Measurements from ENCODE around the gene SIM1.

The SIM1 gene

DNA sequence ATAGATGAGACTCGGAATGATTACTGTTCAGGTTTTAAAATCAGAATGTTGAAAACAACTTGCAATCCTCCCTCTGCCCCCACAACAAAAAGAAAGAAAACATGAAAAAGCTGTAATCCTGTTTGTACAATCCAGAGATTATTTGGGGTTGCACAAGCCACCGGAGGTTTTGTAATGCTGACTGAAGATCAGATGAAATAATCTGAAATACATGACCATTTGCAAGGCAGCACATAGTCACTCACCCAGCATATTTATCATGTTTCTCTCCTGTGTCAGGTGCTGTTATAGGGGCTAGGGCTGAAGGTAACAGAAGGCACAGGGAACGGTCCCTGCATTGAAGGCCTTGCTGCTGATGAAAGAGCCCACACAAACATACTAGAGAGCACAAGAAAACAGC lies 85.3 kb downstream of the SIM1 start:
- no peak for DNase-seq (ENCODE audit: low spot score)
- TF ChIP-seq, protein P1, sequence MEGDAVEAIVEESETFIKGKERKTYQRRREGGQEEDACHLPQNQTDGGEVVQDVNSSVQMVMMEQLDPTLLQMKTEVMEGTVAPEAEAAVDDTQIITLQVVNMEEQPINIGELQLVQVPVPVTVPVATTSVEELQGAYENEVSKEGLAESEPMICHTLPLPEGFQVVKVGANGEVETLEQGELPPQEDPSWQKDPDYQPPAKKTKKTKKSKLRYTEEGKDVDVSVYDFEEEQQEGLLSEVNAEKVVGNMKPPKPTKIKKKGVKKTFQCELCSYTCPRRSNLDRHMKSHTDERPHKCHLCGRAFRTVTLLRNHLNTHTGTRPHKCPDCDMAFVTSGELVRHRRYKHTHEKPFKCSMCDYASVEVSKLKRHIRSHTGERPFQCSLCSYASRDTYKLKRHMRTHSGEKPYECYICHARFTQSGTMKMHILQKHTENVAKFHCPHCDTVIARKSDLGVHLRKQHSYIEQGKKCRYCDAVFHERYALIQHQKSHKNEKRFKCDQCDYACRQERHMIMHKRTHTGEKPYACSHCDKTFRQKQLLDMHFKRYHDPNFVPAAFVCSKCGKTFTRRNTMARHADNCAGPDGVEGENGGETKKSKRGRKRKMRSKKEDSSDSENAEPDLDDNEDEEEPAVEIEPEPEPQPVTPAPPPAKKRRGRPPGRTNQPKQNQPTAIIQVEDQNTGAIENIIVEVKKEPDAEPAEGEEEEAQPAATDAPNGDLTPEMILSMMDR (IDR thresholded peaks at IDR 0.05; ENCODE audit: extremely low read depth, missing control alignments) = no peak

- DNase-seq (ENCODE audit: low spot score) = no peak
- TF ChIP-seq, protein P1 (IDR thresholded peaks at IDR 0.05; ENCODE audit: extremely low read depth, missing control alignments) = no peak
These were observed 86.1 kb downstream of the SIM1 start for GRCh38 chr6:100378576-100378975.

- DNase-seq (ENCODE audit: low spot score) = no peak
- TF ChIP-seq, protein P1 (IDR thresholded peaks at IDR 0.05; ENCODE audit: extremely low read depth, missing control alignments) = no peak
These were observed 88.6 kb downstream of the SIM1 start for GRCh38 chr6:100376103-100376502.

GRCh38 chr6:100372326-100373091 lies 92.2 kb downstream of the SIM1 start:
- TF ChIP-seq, protein P1 (IDR thresholded peaks at IDR 0.05; ENCODE audit: extremely low read depth, missing control alignments) = no peak
- DNase-seq (ENCODE audit: low spot score) = no peak

DNA sequence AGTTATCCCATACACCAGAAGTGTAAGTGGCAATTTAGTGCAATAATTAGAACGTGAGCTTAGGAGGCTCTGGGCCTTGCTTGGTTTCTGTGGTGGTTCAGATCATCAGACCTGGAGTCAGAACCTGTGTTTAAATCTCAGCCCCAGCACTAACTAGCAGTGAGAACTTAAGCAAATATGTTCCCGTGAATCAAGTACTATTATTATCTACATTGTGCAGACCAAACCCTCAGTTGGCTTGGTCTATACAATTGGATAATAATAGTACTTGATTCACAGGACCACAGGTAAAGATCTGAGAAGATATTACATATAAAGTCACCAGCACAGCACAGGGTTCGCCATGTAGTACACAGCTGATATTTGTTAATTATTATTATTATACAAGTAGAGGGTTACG lies 93.1 kb downstream of the SIM1 start:
- TF ChIP-seq, protein P1 (IDR thresholded peaks at IDR 0.05; ENCODE audit: extremely low read depth, missing control alignments) = no peak
- no peak for DNase-seq (ENCODE audit: low spot score)

- TF ChIP-seq, protein P1 (IDR thresholded peaks at IDR 0.05; ENCODE audit: extremely low read depth, missing control alignments) = no peak
- DNase-seq (ENCODE audit: low spot score) = no peak
These were observed 94.5 kb downstream of the SIM1 start for GRCh38 chr6:100370265-100370664.

DNA sequence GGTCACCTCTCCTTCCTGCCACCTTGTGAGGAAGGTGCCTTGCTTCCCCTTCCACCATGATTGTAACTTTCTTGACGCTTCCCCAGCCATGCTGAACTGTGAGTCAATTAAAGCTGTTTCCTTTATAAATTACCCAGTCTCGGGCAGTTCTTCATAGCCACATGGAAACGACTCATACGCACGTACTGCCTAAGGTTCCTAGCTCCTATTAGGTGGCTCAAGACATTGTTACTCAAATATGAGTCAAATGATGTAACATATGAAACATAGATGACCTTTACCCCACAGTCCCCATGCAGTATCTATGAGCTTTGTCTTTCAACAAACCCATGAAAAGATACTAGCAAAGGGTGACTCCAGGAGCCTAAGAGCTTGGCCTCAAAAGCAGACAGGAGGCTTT lies 98.3 kb downstream of the SIM1 start:
- DNase-seq (ENCODE audit: low spot score) = no peak
- TF ChIP-seq, protein P1 (IDR thresholded peaks at IDR 0.05; ENCODE audit: extremely low read depth, missing control alignments) = no peak

All from GM20000 (cell line).